Testis (tissue), 3 donors: ENCODE data around the gene ATG9B. TPM values are rescaled to one million over a fixed set of nuclear protein-coding genes. Genes with fewer than 3 reads are reported as not detected.

Source experiments
- DNase-seq: peaks from one replicate; pipeline ENCODE4 v3.0.0-alpha.2; 2019
- H3K27ac ChIP-seq, 2 donors: fragments of 200-600 bp; sonication (generic); one replicate each; pipeline ENCODE4 v1.5.1; 2019
- H3K27me3 ChIP-seq: fragments of 200-600 bp; sonication (generic); one replicate; pipeline ENCODE4 v1.5.1; 2019
- H3K36me3 ChIP-seq: fragments of 200-600 bp; sonication (generic); one replicate; pipeline ENCODE4 v1.5.1; 2017; ENCODE audit warnings: low read depth; ENCODE audit errors: missing control alignments
- H3K4me1 ChIP-seq: fragments of 200-600 bp; sonication (generic); one replicate; pipeline ENCODE4 v1.5.1; 2019
- H3K4me3 ChIP-seq, 2 donors: fragments of 200-600 bp; sonication (generic); one replicate each; pipeline ENCODE4 v1.5.1; 2017 to 2019
- H3K9me3 ChIP-seq: fragments of 200-600 bp; sonication (generic); one replicate; pipeline ENCODE4 v1.5.1; 2017
- CTCF ChIP-seq, 3 experiments: fragments of 450-650 bp in 2 of 3; fragments of 200-600 bp in 1 of 3; sonication (generic) in 1 of 3; IDR thresholded peaks; one replicate each; pipeline ENCODE4 v1.5.1; 2016 to 2019; ENCODE audit warnings: antibody characterized with exemption in 3 of 3, mild to moderate bottlenecking in 2 of 3, moderate library complexity in 1 of 3
- POLR2A ChIP-seq: fragments of 450-650 bp; IDR thresholded peaks from one replicate; pipeline ENCODE4 v1.6.1; 2017; ENCODE audit warnings: antibody characterized with exemption, mild to moderate bottlenecking, moderate library complexity
- WGBS, 2 donors: methylation state at CpG; one replicate each; pipeline ENCODE4 v1.1.5; 2018; 5-methylcytosine and 5-hydroxymethylcytosine counted together
- intact Hi-C: fragments of 100-400 bp; cut with DNase I; formaldehyde crosslinking; loops from one replicate; pipeline ENCODE4 v1.15.1; 2023; ENCODE audit warnings: low total_unique reads
- polyA plus RNA-seq: library from polyadenylated mRNA; stranded (reverse); fragments of 350-450 nt; fragmentation: Illumina TruSeq; extraction: RNeasy Lipid Tissue Mini Kit (QIAGEN cat#74804); gene quantifications from one replicate; pipeline ENCODE4 v1.2.3, GENCODE V29; 2014; ENCODE audit warnings: low read depth, low replicate concordance; ENCODE audit not compliant: insufficient read depth
- total RNA-seq, 2 donors: library from RNA; depleted of rRNA; stranded (reverse); fragments of >200 nt; gene quantifications; one replicate each; pipeline ENCODE4 v1.2.3, GENCODE V29; 2016

The ATG9B gene
- total and polyA plus RNA-seq, 3 donors from 2014 or later = 14.9 to 29.7 (median 24.8) TPM

- no peaks in the 10 kb centered on the region for H3K27me3 ChIP-seq
- WGBS, 2 donors = 50 to 67% methylated on average over 9 of the region's 9 CpGs
- intact Hi-C loops = no loop called here
- peaks cover 66% of the 10 kb centered on the region for H3K4me1 ChIP-seq
- H3K9me3 ChIP-seq = no peaks in the 10 kb centered on the region
- DNase-seq = no peak
- peak overlapping the region in 1 of 2 donors; percentile 61 for H3K4me3 ChIP-seq
- no peak for TF ChIP-seq CTCF (IDR thresholded peaks at IDR 0.05)
- TF ChIP-seq POLR2A = no peak
- no peaks in the 10 kb centered on the region for H3K36me3 ChIP-seq
- H3K27ac ChIP-seq = peak overlapping the region; percentile 83
These were observed 48.6 kb downstream of the ATG9B start for GRCh38 chr7:150975536-150976319.

DNA sequence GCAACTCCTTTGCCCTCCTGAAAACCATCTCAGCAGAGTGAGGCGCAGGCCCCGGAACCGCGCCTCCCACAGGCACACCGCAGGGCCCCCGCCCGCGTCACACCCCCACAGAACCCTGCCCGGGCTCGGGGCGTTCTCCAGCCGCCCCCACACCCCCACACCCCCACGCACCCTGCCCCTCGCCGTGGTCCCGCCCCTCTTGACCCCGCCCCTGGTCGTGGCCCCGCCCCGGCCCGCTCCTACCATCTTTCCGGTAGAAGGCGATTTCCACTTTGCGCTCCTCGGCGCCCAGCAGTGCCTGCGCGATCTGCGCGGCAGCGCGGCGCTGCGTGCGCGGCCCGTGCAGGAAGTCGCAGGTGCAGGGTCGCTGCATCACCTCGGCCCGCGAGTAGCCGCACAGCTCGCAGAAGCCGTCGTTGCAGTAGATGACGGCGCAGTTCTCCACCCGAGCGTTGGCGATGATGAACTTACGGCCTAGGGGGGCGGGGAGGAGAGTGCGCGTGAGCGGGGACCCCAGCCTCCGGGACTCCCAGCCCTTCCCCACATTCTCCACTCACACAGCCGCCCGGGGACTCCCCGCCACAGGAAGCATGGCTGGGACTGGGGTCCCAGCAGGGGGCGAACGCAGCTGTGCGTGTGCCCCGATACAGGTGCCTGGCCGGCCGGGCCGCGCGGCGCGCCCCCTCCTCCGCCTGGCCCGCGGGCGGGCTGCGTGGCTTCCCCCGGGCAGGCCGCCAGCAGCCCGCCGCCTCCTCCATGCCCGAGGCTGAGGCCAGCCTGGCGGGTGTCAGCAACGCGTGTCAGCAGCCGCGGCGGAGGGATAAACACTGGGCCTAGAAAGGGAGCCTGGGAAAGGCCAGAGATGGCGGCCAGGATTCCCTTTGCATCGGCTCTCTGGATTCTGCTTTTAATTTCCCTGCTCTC lies 49.6 kb downstream of the ATG9B start:
- peak; percentile 84 for DNase-seq
- 1 to 4% methylated on average over 18 to 89 of the region's 89 CpGs for WGBS, 2 donors
- H3K4me1 ChIP-seq = peaks cover 73% of the 10 kb centered on the region

DNA sequence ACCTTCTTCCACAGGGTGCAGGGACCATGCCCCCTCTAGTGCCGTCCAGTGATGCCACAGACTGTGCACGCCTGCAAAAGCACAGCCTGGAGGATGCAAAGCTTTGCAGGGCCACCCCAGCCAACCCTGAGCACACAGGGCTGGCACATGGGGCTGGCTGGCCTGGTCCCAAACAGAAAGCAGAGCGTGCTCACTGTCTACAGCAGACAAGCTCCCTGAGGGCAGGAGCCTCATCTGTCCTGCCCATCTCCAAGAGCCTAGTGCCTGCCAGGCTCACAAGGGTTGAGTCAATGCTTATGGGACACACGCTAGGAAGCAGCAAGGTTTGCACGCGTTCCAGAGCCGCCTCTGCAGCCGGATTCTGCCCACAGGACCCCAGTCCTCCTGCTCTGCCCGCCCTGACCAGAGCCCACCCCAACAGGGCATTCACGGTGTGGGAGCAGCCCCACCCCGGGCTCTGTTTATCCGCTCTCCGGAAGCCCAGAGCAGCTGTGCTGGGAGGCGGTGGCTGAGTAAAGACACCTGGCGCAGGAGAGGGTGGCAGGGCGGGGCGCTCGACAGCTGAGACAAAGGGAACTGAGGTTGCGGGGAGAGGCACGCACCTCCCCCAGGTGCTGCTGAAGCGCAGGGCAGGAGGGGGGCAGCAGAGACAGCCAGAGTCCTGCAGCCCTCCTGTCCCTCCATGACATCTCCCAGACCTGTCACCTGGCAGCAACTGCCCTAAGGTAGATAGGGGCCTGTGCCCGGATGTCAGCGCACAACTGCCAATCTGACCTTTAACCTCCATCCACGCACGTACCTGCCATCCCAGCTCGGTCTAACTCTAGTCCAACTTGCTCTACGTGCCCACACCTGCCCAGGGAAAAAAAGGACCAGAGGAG lies 50.5 kb downstream of the ATG9B start:
- Histone ChIP-seq H3K27ac (peak overlapping the region in 1 of 2 donors; percentile 83), H3K4me1 (peaks cover 76% of the 10 kb centered on the region), H3K9me3 (no peaks in the 10 kb centered on the region), H3K36me3 (no peaks in the 10 kb centered on the region), H3K27me3 (no peaks in the 10 kb centered on the region), H3K4me3 (peak overlapping the region; percentile 54 to 61)
- no peak for DNase-seq
- no peak for TF ChIP-seq POLR2A
- no peak for TF ChIP-seq CTCF (IDR thresholded peaks at IDR 0.05)
- WGBS, 2 donors = 66 to 77% methylated on average over 7 to 27 of the region's 27 CpGs
- intact Hi-C loops = no loop called here

More for the DNA sequence above, 49.6 kb downstream of the ATG9B start:
- peak overlapping the region; percentile 63 to 83 for H3K27ac ChIP-seq
- no peaks in the 10 kb centered on the region for H3K9me3 ChIP-seq
- no peaks in the 10 kb centered on the region for H3K27me3 ChIP-seq
- no peaks in the 10 kb centered on the region for H3K36me3 ChIP-seq
- peak overlapping the region; percentile 54 to 61 for H3K4me3 ChIP-seq
- TF ChIP-seq CTCF (IDR thresholded peaks at IDR 0.05) (peak in 2 of 3 experiments; percentile 0 to 13), POLR2A (no peak)
- intact Hi-C loops = no loop called here

DNA sequence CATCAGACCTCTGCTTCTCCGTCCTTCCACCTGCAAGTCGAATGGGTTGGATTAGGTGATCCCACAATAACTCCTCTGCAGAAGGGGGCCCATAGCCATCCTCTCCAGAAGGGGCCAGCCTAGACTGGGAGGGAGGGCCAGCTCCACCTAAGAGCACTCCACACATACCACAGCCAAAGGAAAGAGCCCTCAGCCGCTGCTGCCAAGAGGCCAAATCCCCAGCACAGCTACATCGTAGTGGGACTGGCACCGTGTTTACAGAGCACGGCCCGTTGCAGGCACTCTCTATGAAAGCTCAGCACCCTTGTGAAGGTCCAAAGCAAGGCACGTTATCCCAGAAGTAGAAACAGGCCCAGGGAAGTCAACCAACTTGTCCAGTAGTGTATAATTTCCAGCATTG lies 51.6 kb downstream of the ATG9B start:
- H3K27ac ChIP-seq = peak overlapping the region in 1 of 2 donors; percentile 64
- no peak for DNase-seq
- intact Hi-C loops = no loop called here
- H3K27me3 ChIP-seq = no peaks in the 10 kb centered on the region
- WGBS, 2 donors = 83% methylated on average over 5 to 8 of the region's 8 CpGs
- no peak overlapping the region for H3K4me3 ChIP-seq
- no peaks in the 10 kb centered on the region for H3K36me3 ChIP-seq
- no peaks in the 10 kb centered on the region for H3K9me3 ChIP-seq
- TF ChIP-seq CTCF (IDR thresholded peaks at IDR 0.05) (no peak), POLR2A (no peak)
- peaks cover 79% of the 10 kb centered on the region for H3K4me1 ChIP-seq
